Measurements from ENCODE around the gene GABRR3. TPM values are rescaled to one million over a fixed set of nuclear protein-coding genes. Genes with fewer than 3 reads are reported as not detected.

GABRR3 gene
- total RNA-seq, 1 donor, result not detected

DNA sequence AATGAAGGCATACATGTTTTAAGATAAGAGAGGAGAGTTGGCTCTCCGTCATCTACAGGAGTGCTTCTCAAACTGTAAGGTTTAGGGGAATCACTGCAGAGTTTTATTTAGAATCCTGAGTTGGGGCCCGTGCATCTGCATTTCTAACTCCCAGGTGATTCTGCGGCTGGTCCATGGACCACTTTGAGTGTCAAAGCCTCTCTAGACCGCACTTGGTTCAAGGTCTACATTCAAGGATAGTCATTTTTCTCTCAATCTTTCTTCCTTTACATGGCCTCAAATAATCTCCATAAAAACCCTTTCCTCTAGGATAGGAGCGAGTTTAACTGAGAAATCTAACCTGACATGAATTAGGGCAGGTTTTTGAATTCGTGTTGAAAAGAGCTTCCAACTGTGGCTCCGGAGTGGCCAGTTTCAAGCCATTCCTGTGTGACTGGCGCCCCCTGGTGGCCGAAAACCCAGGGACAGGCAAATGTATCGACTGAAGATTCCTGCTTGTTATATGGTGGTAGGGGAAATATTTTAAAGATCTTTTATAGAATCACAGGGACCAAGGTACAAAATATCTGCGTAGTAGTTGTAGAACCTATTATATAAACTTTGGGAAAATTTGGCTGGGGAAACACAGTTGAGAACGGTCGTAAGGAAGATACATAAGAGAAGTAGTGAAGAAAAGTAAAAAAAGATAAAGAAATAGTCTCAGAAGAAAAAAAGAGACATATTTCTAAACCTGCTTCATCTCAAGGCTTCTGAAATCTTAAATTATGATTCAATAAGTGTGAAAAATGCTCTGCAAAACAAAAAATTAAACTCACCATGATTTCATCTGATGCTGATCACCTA, 11.9 kb downstream of the GABRR3 start:
- TF ChIP-seq, protein P1, sequence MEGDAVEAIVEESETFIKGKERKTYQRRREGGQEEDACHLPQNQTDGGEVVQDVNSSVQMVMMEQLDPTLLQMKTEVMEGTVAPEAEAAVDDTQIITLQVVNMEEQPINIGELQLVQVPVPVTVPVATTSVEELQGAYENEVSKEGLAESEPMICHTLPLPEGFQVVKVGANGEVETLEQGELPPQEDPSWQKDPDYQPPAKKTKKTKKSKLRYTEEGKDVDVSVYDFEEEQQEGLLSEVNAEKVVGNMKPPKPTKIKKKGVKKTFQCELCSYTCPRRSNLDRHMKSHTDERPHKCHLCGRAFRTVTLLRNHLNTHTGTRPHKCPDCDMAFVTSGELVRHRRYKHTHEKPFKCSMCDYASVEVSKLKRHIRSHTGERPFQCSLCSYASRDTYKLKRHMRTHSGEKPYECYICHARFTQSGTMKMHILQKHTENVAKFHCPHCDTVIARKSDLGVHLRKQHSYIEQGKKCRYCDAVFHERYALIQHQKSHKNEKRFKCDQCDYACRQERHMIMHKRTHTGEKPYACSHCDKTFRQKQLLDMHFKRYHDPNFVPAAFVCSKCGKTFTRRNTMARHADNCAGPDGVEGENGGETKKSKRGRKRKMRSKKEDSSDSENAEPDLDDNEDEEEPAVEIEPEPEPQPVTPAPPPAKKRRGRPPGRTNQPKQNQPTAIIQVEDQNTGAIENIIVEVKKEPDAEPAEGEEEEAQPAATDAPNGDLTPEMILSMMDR (IDR thresholded peaks at IDR 0.05; ENCODE audit: insufficient read depth, low read depth, low read length), result peak; percentile 93
- no peak overlapping the region for H3K4me3 ChIP-seq (ENCODE audit: low read depth, low read length)
- peak; percentile 82 for DNase-seq (ENCODE audit: low read depth)

DNA sequence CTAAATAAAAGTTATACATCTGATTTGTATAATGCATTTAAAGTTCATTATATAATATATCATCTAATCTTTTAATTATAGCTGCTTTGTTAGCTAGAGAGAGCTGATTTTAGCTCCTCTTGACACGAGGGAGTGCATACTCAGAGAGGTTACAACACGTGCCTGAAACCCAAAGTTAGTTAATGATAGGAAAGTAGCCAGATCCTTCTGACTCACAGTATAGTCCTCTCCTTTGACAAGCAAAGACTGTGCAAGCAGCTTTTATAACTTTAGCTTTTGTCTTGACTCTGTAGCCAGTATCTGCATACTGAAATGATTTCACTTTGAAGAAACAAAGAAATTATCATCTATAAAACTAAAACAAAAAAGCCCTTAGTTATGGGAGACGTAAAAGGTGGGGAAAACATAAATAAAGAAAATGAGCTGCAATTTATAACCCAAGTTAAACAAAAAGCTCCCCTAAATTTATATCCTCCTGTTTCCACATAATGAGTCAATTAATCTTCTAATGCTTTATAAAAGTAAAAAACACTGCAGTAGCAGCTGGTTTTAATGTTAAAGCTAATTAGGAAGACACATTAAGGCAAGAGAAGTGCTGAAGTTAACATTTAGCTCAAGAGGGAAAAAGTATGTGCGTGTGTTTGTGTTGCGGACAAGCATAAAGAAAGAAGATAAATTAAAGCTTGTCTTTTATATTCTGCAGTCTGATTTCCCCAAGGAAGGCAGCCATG, 13.1 kb downstream of the GABRR3 start:
- TF ChIP-seq, protein P1 (IDR thresholded peaks at IDR 0.05; ENCODE audit: insufficient read depth, low read depth, low read length), result no peak
- peak; percentile 62 for DNase-seq (ENCODE audit: low read depth)

DNA sequence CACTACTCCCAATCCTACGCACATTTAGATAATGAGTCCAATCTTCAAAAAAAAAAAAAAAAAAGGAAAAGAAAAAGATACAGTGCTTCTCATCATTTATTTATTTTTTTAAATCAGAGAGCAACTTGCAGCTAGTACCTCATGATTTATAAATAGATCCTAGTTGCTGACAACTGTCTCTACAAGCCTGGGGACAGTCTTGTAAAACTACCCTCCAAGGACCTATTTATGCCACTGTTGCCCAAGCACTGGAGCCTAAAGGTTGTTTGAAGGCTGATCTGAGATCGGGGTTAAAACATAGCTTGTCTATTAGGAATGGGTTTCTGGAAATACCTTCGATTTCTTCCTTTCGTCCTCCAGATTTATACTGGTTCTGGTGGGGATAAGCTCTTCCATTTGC, 14.7 kb downstream of the GABRR3 start:
- TF ChIP-seq, protein P1 (IDR thresholded peaks at IDR 0.05; ENCODE audit: insufficient read depth, low read depth, low read length), result no peak
- no peak overlapping the region for H3K4me3 ChIP-seq (ENCODE audit: low read depth, low read length)
- DNase-seq (ENCODE audit: low read depth), result no peak

More for the DNA sequence above, 13.1 kb downstream of the GABRR3 start:
- H3K4me3 ChIP-seq (ENCODE audit: low read depth, low read length), result no peak overlapping the region

DNA sequence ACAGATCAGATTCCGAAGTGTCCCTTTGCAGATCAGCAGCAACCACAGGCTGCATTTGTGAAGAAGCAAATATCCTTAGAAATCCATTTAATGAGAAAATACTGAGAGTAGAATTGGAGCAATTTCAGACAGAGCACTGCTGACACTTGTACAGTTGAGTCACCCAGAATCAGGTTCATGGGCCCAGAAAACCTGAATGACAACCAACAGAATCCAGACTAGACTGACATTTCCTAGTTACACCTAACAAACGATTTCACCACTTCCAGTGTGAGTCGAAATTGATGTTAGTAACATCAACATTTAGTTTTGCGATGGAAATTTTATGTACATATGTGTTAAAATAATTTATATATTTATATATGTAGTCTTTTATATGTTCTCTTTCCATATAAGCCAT, 16.8 kb downstream of the GABRR3 start:
- TF ChIP-seq, protein P1 (IDR thresholded peaks at IDR 0.05; ENCODE audit: insufficient read depth, low read depth, low read length), result no peak
- DNase-seq (ENCODE audit: low read depth), result no peak
- no peak overlapping the region for H3K4me3 ChIP-seq (ENCODE audit: low read depth, low read length)

DNA sequence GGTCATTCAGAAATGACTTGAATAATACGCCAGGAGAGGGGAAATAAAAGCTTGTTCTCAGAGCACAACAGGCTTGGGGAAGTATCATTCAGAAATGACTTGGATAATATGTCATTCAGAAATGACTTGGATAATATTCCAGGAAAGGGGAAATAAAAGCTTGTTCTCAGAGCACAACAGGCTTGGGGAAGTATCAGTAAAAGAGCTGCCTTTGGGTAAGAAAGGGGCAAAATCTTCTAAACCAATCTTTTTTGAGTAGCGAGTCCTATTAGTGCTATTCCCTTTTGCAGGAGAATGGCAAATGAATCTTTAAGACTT, 20.9 kb downstream of the GABRR3 start:
- no peak for DNase-seq (ENCODE audit: low read depth)
- TF ChIP-seq, protein P1 (IDR thresholded peaks at IDR 0.05; ENCODE audit: insufficient read depth, low read depth, low read length), result no peak
- H3K4me3 ChIP-seq (ENCODE audit: low read depth, low read length), result no peak overlapping the region

DNA sequence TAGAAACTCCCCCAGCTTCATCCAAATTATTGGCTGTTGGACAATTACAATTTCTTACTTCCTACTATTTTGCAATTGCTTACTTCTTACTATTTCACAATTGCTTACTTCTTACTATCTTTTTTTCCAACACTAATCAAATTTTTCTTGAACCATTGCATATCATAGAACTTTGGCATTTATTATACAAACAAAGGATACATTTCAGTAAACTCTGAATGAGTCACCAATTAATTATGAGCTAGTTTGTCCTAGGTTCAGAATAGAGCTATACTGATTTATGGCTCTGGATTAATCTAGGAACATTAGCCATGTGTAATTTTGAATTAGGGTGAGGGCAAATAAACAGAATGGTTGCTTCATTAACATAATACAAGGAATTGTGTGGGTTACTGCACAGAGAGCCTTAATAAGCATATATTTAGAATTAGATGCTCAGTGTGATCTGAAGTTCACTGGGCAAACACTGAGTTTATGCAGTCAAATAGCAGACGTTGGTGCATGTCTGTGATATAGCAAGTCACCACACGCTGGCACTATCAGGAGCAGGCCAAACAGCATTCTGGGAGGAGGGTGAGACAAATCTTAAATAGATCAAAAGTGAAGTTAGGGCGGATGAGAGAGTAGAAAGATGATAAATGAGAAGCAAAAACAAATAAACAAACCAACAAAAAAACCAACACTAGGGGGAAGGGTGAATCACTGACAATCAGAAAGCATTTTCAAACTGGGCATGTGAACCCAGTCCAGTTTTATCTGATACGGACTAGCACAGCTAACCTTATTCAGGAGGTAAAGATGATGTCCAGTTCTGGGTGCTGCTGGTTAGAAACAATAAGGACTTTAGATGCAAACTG, 21.5 kb downstream of the GABRR3 start:
- TF ChIP-seq, protein P1 (IDR thresholded peaks at IDR 0.05; ENCODE audit: insufficient read depth, low read depth, low read length), result no peak
- H3K4me3 ChIP-seq (ENCODE audit: low read depth, low read length), result no peak overlapping the region
- peak; percentile 72 for DNase-seq (ENCODE audit: low read depth)
